WTC11 (cell line): ENCODE data around the gene OLFM1. TPM values are rescaled to one million over a fixed set of nuclear protein-coding genes. Genes with fewer than 3 reads are reported as not detected.
"Not testable (repeated sequence)": the region's sequence is repeated elsewhere in the genome, so short reads cannot be mapped to it uniquely, and the experiment has no call there.

Source experiments
- ATAC-seq: fragments of 200-7000 bp; cut with Tn5 transposase; 2 replicates; pipeline ENCODE4 v1.10.0; 2021; ENCODE audit warnings: mild to moderate bottlenecking, moderate library complexity
- CTCF ChIA-PET: fragments of 300-600 bp; sonication (Branson Sonifier 250); formaldehyde crosslinking; loops from one replicate; lab custom pipeline; 2021; ENCODE audit warnings: antibody characterized with exemption; lab: Charles Lee
- POLR2A ChIA-PET: fragments of 350-600 bp; sonication (Branson Sonifier 250); formaldehyde crosslinking; loops from one replicate; lab custom pipeline; 2021; ENCODE audit warnings: antibody characterized with exemption; lab: Charles Lee
- DNase-seq: peaks from one replicate; pipeline ENCODE4 v3.0.0; 2021; ENCODE audit warnings: low spot score
- H3K27ac Mint-ChIP-seq: 2 replicates; pipeline ENCODE4 v1.8.0; 2021; ENCODE audit warnings: mixed read lengths
- H3K27me3 Mint-ChIP-seq: 2 replicates; pipeline ENCODE4 v1.8.0; 2021; ENCODE audit warnings: low read depth, mild to moderate bottlenecking, moderate library complexity, mixed read lengths
- H3K36me3 Mint-ChIP-seq: 2 replicates; pipeline ENCODE4 v1.8.0; 2021; ENCODE audit warnings: mixed read lengths
- H3K4me1 Mint-ChIP-seq: 2 replicates; pipeline ENCODE4 v1.8.0; 2022; ENCODE audit warnings: mixed read lengths
- H3K4me3 Mint-ChIP-seq: 2 replicates; pipeline ENCODE4 v1.8.0; 2021; ENCODE audit warnings: mild to moderate bottlenecking, moderate library complexity, mixed read lengths
- H3K9me3 Mint-ChIP-seq: 2 replicates; pipeline ENCODE4 v1.8.0; 2021; ENCODE audit warnings: mixed read lengths
- ESRRA ChIP-seq: sonication (generic); formaldehyde crosslinking; IDR thresholded peaks from 2 replicates; pipeline ENCODE4 v1.8.1; 2022; ENCODE audit warnings: mild to moderate bottlenecking, missing genetic modification reagents, borderline replicate concordance
- NFATC4 ChIP-seq: fragments of 250-450 bp; sonication (Bioruptor Pico); IDR thresholded peaks from 2 replicates; pipeline ENCODE4 v1.9.0; 2021; ENCODE audit warnings: mild to moderate bottlenecking
- NR2C2 ChIP-seq: sonication (generic); formaldehyde crosslinking; IDR thresholded peaks from 2 replicates; pipeline ENCODE4 v1.8.0; 2022; ENCODE audit warnings: mild to moderate bottlenecking, missing genetic modification reagents
- NR3C1 ChIP-seq: sonication (generic); formaldehyde crosslinking; conservative IDR thresholded peaks from 2 replicates; pipeline ENCODE4 v1.8.1; 2023; ENCODE audit warnings: low read depth, mild to moderate bottlenecking, missing genetic modification reagents
- SMAD4 ChIP-seq: sonication (generic); formaldehyde crosslinking; IDR thresholded peaks from 2 replicates; pipeline ENCODE4 v1.8.0; 2022; ENCODE audit warnings: mild to moderate bottlenecking, missing genetic modification reagents
- TP53 ChIP-seq: sonication (generic); formaldehyde crosslinking; IDR thresholded peaks from 2 replicates; pipeline ENCODE4 v1.8.1; 2023; ENCODE audit warnings: mild to moderate bottlenecking, missing genetic modification reagents
- ZNF121 ChIP-seq: sonication (generic); formaldehyde crosslinking; IDR thresholded peaks from 2 replicates; pipeline ENCODE4 v1.8.0; 2023; ENCODE audit warnings: missing genetic modification reagents
- ZNF396 ChIP-seq: fragments of 250-450 bp; sonication (Bioruptor Pico); IDR thresholded peaks from 2 replicates; pipeline ENCODE4 v1.8.0; 2021; ENCODE audit warnings: mild to moderate bottlenecking, moderate library complexity, borderline replicate concordance
- total RNA-seq: library from RNA; stranded (reverse); gene quantifications from 3 replicates; pipeline ENCODE4 v1.2.3, GENCODE V29; 2021
- TF ChIP-seq, protein P1 (sequence below): sonication (generic); formaldehyde crosslinking; IDR thresholded peaks from 2 replicates; pipeline ENCODE4 v1.8.0; 2023; ENCODE audit warnings: missing genetic modification reagents, mild to moderate bottlenecking, borderline replicate concordance
- TF ChIP-seq, protein P2 (sequence below): sonication (generic); formaldehyde crosslinking; IDR thresholded peaks from 2 replicates; pipeline ENCODE4 v1.8.1; 2022; ENCODE audit warnings: mild to moderate bottlenecking, moderate library complexity, missing genetic modification reagents
- TF ChIP-seq, protein P3 (sequence below): sonication (generic); formaldehyde crosslinking; conservative IDR thresholded peaks from 2 replicates; pipeline ENCODE4 v1.8.1; 2023; ENCODE audit warnings: mild to moderate bottlenecking, low read depth, missing genetic modification reagents, moderate library complexity
- TF ChIP-seq, protein P4 (sequence below): sonication (generic); formaldehyde crosslinking; IDR thresholded peaks from 2 replicates; pipeline ENCODE4 v1.8.1; 2023; ENCODE audit warnings: mild to moderate bottlenecking, missing genetic modification reagents
- TF ChIP-seq, protein P5 (sequence below): sonication (generic); formaldehyde crosslinking; IDR thresholded peaks from 2 replicates; pipeline ENCODE4 v1.8.0; 2022; ENCODE audit warnings: mild to moderate bottlenecking, missing genetic modification reagents

The OLFM1 gene
- total RNA-seq, 1 experiment from 2014 or later: 37.6 TPM

DNA sequence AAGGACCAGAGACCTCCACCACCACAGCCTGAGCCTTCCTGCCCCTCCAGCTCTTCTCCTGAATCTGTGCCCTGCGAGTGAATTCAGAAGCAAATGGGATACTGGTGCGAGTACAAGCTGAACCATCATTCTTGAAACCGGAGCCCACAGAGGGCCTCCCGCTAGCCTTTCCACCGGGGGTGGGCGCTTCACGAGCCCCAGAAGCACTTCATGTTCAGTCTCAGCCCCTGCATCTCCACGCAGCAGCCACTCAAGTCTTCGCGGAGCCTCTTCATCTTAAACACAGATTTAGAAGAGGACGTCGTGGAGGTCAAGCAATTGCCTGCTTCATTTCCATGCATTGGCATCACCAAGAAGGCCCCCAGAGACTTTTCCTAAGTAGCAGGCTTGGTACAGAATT is 26.0 kb upstream of the OLFM1 start (continued):
- TF ChIP-seq, protein P1, sequence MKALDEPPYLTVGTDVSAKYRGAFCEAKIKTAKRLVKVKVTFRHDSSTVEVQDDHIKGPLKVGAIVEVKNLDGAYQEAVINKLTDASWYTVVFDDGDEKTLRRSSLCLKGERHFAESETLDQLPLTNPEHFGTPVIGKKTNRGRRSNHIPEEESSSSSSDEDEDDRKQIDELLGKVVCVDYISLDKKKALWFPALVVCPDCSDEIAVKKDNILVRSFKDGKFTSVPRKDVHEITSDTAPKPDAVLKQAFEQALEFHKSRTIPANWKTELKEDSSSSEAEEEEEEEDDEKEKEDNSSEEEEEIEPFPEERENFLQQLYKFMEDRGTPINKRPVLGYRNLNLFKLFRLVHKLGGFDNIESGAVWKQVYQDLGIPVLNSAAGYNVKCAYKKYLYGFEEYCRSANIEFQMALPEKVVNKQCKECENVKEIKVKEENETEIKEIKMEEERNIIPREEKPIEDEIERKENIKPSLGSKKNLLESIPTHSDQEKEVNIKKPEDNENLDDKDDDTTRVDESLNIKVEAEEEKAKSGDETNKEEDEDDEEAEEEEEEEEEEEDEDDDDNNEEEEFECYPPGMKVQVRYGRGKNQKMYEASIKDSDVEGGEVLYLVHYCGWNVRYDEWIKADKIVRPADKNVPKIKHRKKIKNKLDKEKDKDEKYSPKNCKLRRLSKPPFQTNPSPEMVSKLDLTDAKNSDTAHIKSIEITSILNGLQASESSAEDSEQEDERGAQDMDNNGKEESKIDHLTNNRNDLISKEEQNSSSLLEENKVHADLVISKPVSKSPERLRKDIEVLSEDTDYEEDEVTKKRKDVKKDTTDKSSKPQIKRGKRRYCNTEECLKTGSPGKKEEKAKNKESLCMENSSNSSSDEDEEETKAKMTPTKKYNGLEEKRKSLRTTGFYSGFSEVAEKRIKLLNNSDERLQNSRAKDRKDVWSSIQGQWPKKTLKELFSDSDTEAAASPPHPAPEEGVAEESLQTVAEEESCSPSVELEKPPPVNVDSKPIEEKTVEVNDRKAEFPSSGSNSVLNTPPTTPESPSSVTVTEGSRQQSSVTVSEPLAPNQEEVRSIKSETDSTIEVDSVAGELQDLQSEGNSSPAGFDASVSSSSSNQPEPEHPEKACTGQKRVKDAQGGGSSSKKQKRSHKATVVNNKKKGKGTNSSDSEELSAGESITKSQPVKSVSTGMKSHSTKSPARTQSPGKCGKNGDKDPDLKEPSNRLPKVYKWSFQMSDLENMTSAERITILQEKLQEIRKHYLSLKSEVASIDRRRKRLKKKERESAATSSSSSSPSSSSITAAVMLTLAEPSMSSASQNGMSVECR: no peak
- TF ChIP-seq, protein P2, sequence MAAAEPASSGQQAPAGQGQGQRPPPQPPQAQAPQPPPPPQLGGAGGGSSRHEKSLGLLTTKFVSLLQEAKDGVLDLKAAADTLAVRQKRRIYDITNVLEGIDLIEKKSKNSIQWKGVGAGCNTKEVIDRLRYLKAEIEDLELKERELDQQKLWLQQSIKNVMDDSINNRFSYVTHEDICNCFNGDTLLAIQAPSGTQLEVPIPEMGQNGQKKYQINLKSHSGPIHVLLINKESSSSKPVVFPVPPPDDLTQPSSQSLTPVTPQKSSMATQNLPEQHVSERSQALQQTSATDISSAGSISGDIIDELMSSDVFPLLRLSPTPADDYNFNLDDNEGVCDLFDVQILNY: no peak
- no peak for TF ChIP-seq NR2C2
- TF ChIP-seq, protein P3, sequence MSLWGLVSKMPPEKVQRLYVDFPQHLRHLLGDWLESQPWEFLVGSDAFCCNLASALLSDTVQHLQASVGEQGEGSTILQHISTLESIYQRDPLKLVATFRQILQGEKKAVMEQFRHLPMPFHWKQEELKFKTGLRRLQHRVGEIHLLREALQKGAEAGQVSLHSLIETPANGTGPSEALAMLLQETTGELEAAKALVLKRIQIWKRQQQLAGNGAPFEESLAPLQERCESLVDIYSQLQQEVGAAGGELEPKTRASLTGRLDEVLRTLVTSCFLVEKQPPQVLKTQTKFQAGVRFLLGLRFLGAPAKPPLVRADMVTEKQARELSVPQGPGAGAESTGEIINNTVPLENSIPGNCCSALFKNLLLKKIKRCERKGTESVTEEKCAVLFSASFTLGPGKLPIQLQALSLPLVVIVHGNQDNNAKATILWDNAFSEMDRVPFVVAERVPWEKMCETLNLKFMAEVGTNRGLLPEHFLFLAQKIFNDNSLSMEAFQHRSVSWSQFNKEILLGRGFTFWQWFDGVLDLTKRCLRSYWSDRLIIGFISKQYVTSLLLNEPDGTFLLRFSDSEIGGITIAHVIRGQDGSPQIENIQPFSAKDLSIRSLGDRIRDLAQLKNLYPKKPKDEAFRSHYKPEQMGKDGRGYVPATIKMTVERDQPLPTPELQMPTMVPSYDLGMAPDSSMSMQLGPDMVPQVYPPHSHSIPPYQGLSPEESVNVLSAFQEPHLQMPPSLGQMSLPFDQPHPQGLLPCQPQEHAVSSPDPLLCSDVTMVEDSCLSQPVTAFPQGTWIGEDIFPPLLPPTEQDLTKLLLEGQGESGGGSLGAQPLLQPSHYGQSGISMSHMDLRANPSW: no peak
- TF ChIP-seq ZNF121 (CRISPR knock-in tag): no peak

DNA sequence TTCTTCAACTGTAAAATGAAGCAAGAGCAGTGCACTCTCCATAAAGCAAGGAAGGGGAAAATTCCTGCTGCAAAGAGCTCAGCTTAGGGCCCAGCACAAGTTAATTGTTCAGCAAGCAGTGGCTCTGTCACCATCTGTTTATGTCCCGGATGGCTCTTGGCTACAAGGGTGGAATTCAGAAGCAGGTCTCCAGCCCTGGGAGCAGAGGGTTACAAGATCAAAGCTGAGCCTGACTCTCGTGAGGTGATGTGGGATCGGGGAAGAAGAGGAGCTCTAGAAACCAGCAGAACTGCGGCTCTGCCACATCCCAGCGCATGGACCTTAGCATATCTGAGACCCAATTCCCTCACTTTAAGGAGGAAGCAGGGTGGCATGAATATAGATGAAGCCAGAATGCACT is 25.2 kb upstream of the OLFM1 start:
- Mint-ChIP-seq H3K9me3 (peaks cover 37% of the 10 kb centered on the region), H3K36me3 (peaks cover 28% of the 10 kb centered on the region), H3K27ac (no peak overlapping the region), H3K4me3 (no peak overlapping the region), H3K4me1 (no peaks in the 10 kb centered on the region), H3K27me3 (peaks cover 19% of the 10 kb centered on the region)
- CTCF ChIA-PET: no interaction called here
- ATAC-seq (no peak), DNase-seq (no peak)
- POLR2A ChIA-PET: no interaction called here
- no peak for TF ChIP-seq TP53 (CRISPR knock-in tag)
- TF ChIP-seq NFATC4: no peak
- no peak for TF ChIP-seq SMAD4 (CRISPR knock-in tag)
- no peak for TF ChIP-seq ZNF396 (CRISPR knock-in tag)
- TF ChIP-seq, protein P4, sequence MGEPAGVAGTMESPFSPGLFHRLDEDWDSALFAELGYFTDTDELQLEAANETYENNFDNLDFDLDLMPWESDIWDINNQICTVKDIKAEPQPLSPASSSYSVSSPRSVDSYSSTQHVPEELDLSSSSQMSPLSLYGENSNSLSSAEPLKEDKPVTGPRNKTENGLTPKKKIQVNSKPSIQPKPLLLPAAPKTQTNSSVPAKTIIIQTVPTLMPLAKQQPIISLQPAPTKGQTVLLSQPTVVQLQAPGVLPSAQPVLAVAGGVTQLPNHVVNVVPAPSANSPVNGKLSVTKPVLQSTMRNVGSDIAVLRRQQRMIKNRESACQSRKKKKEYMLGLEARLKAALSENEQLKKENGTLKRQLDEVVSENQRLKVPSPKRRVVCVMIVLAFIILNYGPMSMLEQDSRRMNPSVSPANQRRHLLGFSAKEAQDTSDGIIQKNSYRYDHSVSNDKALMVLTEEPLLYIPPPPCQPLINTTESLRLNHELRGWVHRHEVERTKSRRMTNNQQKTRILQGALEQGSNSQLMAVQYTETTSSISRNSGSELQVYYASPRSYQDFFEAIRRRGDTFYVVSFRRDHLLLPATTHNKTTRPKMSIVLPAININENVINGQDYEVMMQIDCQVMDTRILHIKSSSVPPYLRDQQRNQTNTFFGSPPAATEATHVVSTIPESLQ (CRISPR knock-in tag): no peak
- no peak for TF ChIP-seq NR3C1 (CRISPR knock-in tag)
- TF ChIP-seq ESRRA (CRISPR knock-in tag): no peak
- TF ChIP-seq, protein P5, sequence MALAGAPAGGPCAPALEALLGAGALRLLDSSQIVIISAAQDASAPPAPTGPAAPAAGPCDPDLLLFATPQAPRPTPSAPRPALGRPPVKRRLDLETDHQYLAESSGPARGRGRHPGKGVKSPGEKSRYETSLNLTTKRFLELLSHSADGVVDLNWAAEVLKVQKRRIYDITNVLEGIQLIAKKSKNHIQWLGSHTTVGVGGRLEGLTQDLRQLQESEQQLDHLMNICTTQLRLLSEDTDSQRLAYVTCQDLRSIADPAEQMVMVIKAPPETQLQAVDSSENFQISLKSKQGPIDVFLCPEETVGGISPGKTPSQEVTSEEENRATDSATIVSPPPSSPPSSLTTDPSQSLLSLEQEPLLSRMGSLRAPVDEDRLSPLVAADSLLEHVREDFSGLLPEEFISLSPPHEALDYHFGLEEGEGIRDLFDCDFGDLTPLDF (CRISPR knock-in tag): no peak
- TF ChIP-seq, protein P3: no peak

DNA sequence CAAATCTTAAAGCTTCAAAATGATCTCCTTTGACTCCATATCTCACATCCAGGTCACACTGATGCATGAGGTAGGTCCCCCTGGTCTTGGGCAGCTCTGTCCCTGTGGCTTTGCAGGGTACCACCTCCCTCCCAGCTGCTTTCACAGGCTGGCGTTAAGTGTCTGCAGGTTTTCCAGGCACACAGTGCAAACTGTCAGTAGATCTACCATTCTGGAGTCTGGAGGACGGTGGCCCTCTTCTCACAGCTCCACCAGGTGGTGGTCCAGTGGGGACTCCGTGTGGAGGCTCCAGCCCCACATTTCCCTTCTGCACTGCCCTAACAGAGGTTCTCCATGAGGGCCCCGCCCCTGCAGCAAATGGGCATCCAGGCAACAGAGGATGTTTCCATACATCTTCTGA is 24.0 kb upstream of the OLFM1 start:
- POLR2A ChIA-PET, H3K4me1 Mint-ChIP-seq, H3K27ac Mint-ChIP-seq, ATAC-seq, H3K4me3 Mint-ChIP-seq, DNase-seq, CTCF ChIA-PET: not testable (repeated sequence)
- H3K36me3 Mint-ChIP-seq: peaks cover 28% of the 10 kb centered on the region
- H3K27me3 Mint-ChIP-seq: peaks cover 19% of the 10 kb centered on the region
- H3K9me3 Mint-ChIP-seq: peaks cover 37% of the 10 kb centered on the region

DNA sequence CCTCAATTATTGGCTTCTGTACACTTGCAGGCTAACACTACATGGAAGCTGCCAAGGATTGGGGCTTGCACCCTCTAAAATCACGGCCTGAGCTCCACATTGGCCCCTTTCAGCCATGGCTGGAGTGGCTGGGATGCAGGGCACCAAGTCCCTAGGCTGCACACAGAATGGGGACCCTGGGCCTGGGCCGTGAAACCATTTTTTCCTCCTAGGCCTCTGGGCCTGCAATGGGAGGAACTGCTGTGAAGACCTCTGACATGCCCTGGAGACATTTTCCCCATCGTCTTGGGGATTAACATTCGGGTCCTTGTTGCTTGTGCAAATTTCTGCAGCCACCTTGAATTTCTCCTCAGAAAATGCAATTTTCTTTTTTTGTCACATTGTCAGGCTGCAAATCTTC is 23.6 kb upstream of the OLFM1 start:
- CTCF ChIA-PET: not testable (repeated sequence)

More for the DNA sequence above, 23.6 kb upstream of the OLFM1 start:
- H3K27ac Mint-ChIP-seq, POLR2A ChIA-PET, H3K4me3 Mint-ChIP-seq, H3K4me1 Mint-ChIP-seq, ATAC-seq, DNase-seq: not testable (repeated sequence)
- Mint-ChIP-seq H3K27me3 (peaks cover 19% of the 10 kb centered on the region), H3K9me3 (peaks cover 37% of the 10 kb centered on the region), H3K36me3 (peaks cover 28% of the 10 kb centered on the region)
